IMR-90 (cell line): ENCODE results near the gene LCNL1. TPM values are rescaled to one million over a fixed set of nuclear protein-coding genes. Genes with fewer than 3 reads are reported as not detected.

Experiments used
- ATAC-seq: fragments of 200-7000 bp; cut with Tn5 transposase; 2 replicates; pipeline ENCODE4 v1.9.1; 2020; ENCODE audit warnings: low read depth, mild to moderate bottlenecking, moderate library complexity
- BruUV-seq: library from RNA; stranded (reverse); fragments of 400-500 nt; replicated peaks from 2 replicates; lab custom pipeline; 2021; lab: Mats Ljungman, UMichigan
- CTCF ChIA-PET: fragments of 300-600 bp; formaldehyde crosslinking; extraction: SDS; loops from one replicate; lab custom pipeline; 2021; ENCODE audit warnings: antibody characterized with exemption; lab: Yijun Ruan, JAX
- POLR2A ChIA-PET: fragments of 300-600 bp; sonication (Branson Sonifier 250); formaldehyde crosslinking; loops from one replicate; lab custom pipeline; 2022; ENCODE audit warnings: antibody characterized with exemption; ENCODE audit not compliant: unreplicated experiment; lab: Charles Lee
- DNase-seq: peaks from one replicate; pipeline ENCODE4 v3.0.0; 2013
- H2AFZ ChIP-seq: replicated peaks from 2 replicates; pipeline ENCODE3; 2013; ENCODE audit warnings: low read length, mild to moderate bottlenecking; ENCODE audit not compliant: poor library complexity
- H2AK5ac ChIP-seq: 2 replicates; pipeline ENCODE4 v1.6.1; 2013; ENCODE audit warnings: low read depth, low read length, inconsistent platforms
- H2AK9ac ChIP-seq: replicated peaks from 2 replicates; pipeline ENCODE3; 2013; ENCODE audit warnings: mild to moderate bottlenecking, low read depth, low read length, moderate library complexity; ENCODE audit not compliant: poor library complexity
- H2BK120ac ChIP-seq: 2 replicates; pipeline ENCODE4 v1.6.1; 2013; ENCODE audit warnings: low read depth, low read length, inconsistent platforms
- H2BK15ac ChIP-seq: 3 replicates; pipeline ENCODE4 v1.6.1; 2013; ENCODE audit warnings: low read depth, low read length, inconsistent platforms
- H2BK20ac ChIP-seq: 2 replicates; pipeline ENCODE4 v1.6.1; 2013; ENCODE audit warnings: low read depth, mild to moderate bottlenecking, inconsistent platforms, low read length, moderate library complexity
- H2BK5ac ChIP-seq: 2 replicates; pipeline ENCODE4 v1.6.1; 2013; ENCODE audit warnings: mild to moderate bottlenecking, low read depth, low read length, inconsistent platforms; ENCODE audit not compliant: poor library complexity, severe bottlenecking
- H3K14ac ChIP-seq: replicated peaks from 2 replicates; pipeline ENCODE4 v1.6.1; 2013; ENCODE audit warnings: low read depth, low read length, inconsistent platforms
- H3K18ac ChIP-seq: 2 replicates; pipeline ENCODE4 v1.6.1; 2013; ENCODE audit warnings: low read depth, low read length, control low read depth
- H3K23ac ChIP-seq: 2 replicates; pipeline ENCODE4 v1.6.1; 2013; ENCODE audit warnings: low read depth, low read length, inconsistent platforms
- H3K27ac ChIP-seq: 2 replicates; pipeline ENCODE4 v1.5.1; 2013; ENCODE audit warnings: mild to moderate bottlenecking, control low read depth, low read length; ENCODE audit not compliant: insufficient read depth
- H3K27me3 ChIP-seq: 2 replicates; pipeline ENCODE4 v1.6.1; 2013; ENCODE audit warnings: low read length; ENCODE audit not compliant: control insufficient read depth, insufficient read depth
- H3K36me3 ChIP-seq: 2 replicates; pipeline ENCODE4 v1.6.1; 2013; ENCODE audit warnings: low read length, mixed read lengths; ENCODE audit not compliant: control insufficient read depth, insufficient read depth
- H3K4ac ChIP-seq: 2 replicates; pipeline ENCODE4 v1.6.1; 2013; ENCODE audit warnings: low read depth, low read length, inconsistent platforms
- H3K4me1 ChIP-seq: 2 replicates; pipeline ENCODE4 v1.6.1; 2013; ENCODE audit warnings: low read length, mixed read lengths; ENCODE audit not compliant: control insufficient read depth, insufficient read depth
- H3K4me2 ChIP-seq: 2 replicates; pipeline ENCODE4 v1.6.1; 2013; ENCODE audit warnings: low read depth, mild to moderate bottlenecking, control low read depth, low read length, moderate library complexity
- H3K4me3 ChIP-seq: 2 replicates; pipeline ENCODE4 v1.5.1; 2013; ENCODE audit warnings: low read depth, mild to moderate bottlenecking, control low read depth, low read length, moderate library complexity; ENCODE audit not compliant: insufficient read depth
- H3K56ac ChIP-seq: 2 replicates; pipeline ENCODE4 v1.6.1; 2013; ENCODE audit warnings: low read length, inconsistent platforms; ENCODE audit not compliant: insufficient read depth; ENCODE audit errors: extremely low read depth
- H3K79me1 ChIP-seq, 2 experiments: 2 replicates each; pipeline ENCODE4 v1.6.1; 2013; ENCODE audit warnings: low read length in 2 of 2, inconsistent platforms in 1 of 2, low read depth in 1 of 2
- H3K9ac ChIP-seq: 2 replicates; pipeline ENCODE4 v1.6.1; 2013; ENCODE audit warnings: low read depth, low read length, control low read depth
- H3K9me1 ChIP-seq: 2 replicates; pipeline ENCODE4 v1.6.1; 2013; ENCODE audit warnings: low read length, inconsistent platforms; ENCODE audit not compliant: insufficient read depth
- H3K9me3 ChIP-seq: 2 replicates; pipeline ENCODE4 v1.6.1; 2013; ENCODE audit warnings: low read length; ENCODE audit not compliant: control insufficient read depth, insufficient read depth
- H4K20me1 ChIP-seq: 2 replicates; pipeline ENCODE4 v1.6.1; 2013; ENCODE audit warnings: low read length, inconsistent platforms; ENCODE audit not compliant: insufficient read depth
- H4K5ac ChIP-seq: 2 replicates; pipeline ENCODE4 v1.6.1; 2013; ENCODE audit warnings: mild to moderate bottlenecking, low read depth, low read length, control low read depth
- H4K8ac ChIP-seq, 2 experiments: 2 replicates each; pipeline ENCODE4 v1.6.1; 2013; ENCODE audit warnings: low read depth in 2 of 2, low read length in 2 of 2, control low read depth in 1 of 2, inconsistent platforms in 1 of 2
- H4K91ac ChIP-seq: 2 replicates; pipeline ENCODE4 v1.6.1; 2013; ENCODE audit warnings: low read depth, low read length, inconsistent platforms; ENCODE audit not compliant: insufficient read depth
- BHLHE40 ChIP-seq: fragments of 150-350 bp; IDR thresholded peaks from 2 replicates; pipeline ENCODE4 v1.6.1; 2016; ENCODE audit warnings: mild to moderate bottlenecking, low read depth, low read length
- CEBPB ChIP-seq: IDR thresholded peaks from 2 replicates; pipeline ENCODE4 v1.6.1; 2012; ENCODE audit warnings: low read depth, low read length, improper control_type of control experiment
- CHD1 ChIP-seq: IDR thresholded peaks from 2 replicates; pipeline ENCODE4 v1.6.1; 2012; ENCODE audit warnings: low read depth, low read length, improper control_type of control experiment
- FOS ChIP-seq: fragments of 150-350 bp; IDR thresholded peaks from 2 replicates; pipeline ENCODE4 v1.6.1; 2016; ENCODE audit warnings: low read depth, low read length
- MAFK ChIP-seq: IDR thresholded peaks from 2 replicates; pipeline ENCODE4 v1.6.1; 2012; ENCODE audit warnings: low read depth, low read length, improper control_type of control experiment
- MAZ ChIP-seq: IDR thresholded peaks from 2 replicates; pipeline ENCODE4 v1.6.1; 2012; ENCODE audit warnings: low read depth, mild to moderate bottlenecking, low read length, improper control_type of control experiment, moderate library complexity, borderline replicate concordance
- NFE2L2 ChIP-seq: fragments of 150-350 bp; IDR thresholded peaks from 2 replicates; pipeline ENCODE4 v1.6.1; 2016; ENCODE audit warnings: low read depth, mild to moderate bottlenecking, low read length
- RAD21 ChIP-seq: IDR thresholded peaks from 2 replicates; pipeline ENCODE4 v1.6.1; 2012; ENCODE audit warnings: low read length, improper control_type of control experiment
- RCOR1 ChIP-seq: IDR thresholded peaks from 2 replicates; pipeline ENCODE4 v1.6.1; 2012; ENCODE audit warnings: mild to moderate bottlenecking, low read length, improper control_type of control experiment; ENCODE audit not compliant: insufficient replicate concordance
- USF2 ChIP-seq: fragments of 150-350 bp; IDR thresholded peaks from 2 replicates; pipeline ENCODE4 v1.6.1; 2017; ENCODE audit warnings: mild to moderate bottlenecking, antibody characterized with exemption, low read length, low read depth
- WGBS, 2 experiments: methylation state at CpG; one replicate each; pipeline versions ENCODE4 v1.1.5 to v1.1.7; 2013; ENCODE audit warnings: missing lambda C conversion rate in 2 of 2; ENCODE audit not compliant: insufficient read length in 1 of 2; ENCODE audit errors: extremely low coverage in 2 of 2; 5-methylcytosine and 5-hydroxymethylcytosine counted together
- dilution Hi-C: fragments of 300-500 bp; cut with HindIII; formaldehyde crosslinking; loops from one replicate; pipeline ENCODE4 v1.14.3; 2018; ENCODE audit warnings: low sequenced_read_pairs; ENCODE audit not compliant: unreplicated experiment
- in situ Hi-C: fragments of 300-500 bp; cut with MboI; formaldehyde crosslinking; loops from 3 replicates; pipeline ENCODE4 v1.14.3; 2019; ENCODE audit warnings: low sequenced_read_pairs, inconsistent platforms, mixed read lengths
- intact Hi-C: fragments of 100-400 bp; cut with micrococcal nuclease; formaldehyde crosslinking; loops from 2 replicates; pipeline ENCODE4 v1.10.0; 2022
- polyA plus RNA-seq, 3 experiments: library from polyadenylated mRNA; depleted of rRNA; stranded (reverse); fragments of >200 nt; gene quantifications; 2 replicates each; pipeline ENCODE4 v1.2.3, GENCODE V29; 2012; ENCODE audit warnings: low replicate concordance in 1 of 3
- total RNA-seq: library from RNA; depleted of rRNA; stranded (reverse); fragments of >200 nt; gene quantifications from 2 replicates; pipeline ENCODE4 v1.2.3, GENCODE V29; 2012
- TF ChIP-seq, protein P1 (sequence below): conservative IDR thresholded peaks from 2 replicates; pipeline ENCODE4 v1.5.1; 2012; ENCODE audit warnings: mild to moderate bottlenecking, low read depth, low read length, improper control_type of control experiment

LCNL1 gene
- total and polyA plus RNA-seq, 2 of the 4 experiments (the other 2 are of a cell fraction), result 0.15 TPM; not detected in 1

GRCh38 chr9:137031904-137032640 is 49.3 kb downstream of the LCNL1 start, which contains the start of gene FUT7:
Gene FUT7 (minus strand): TSS chr9:137032088. CDS start chr9:137031991, 97 bp downstream.
- H4K5ac ChIP-seq, result no peak within 1 kb of the TSS
- no peak within 1 kb of the TSS for H2AK5ac ChIP-seq
- H3K56ac ChIP-seq, result no peak within 1 kb of the TSS
- no peak within 1 kb of the TSS for H4K8ac ChIP-seq
- no peak within 1 kb of the TSS for H3K4me2 ChIP-seq
- H2BK20ac ChIP-seq, result no peak within 1 kb of the TSS
- in situ Hi-C loops (loop anchor here (10.0 kb wide), 1 partner anchor 247 kb away; no protein-coding TSS in a partner anchor), intact Hi-C loops (no loop called here), dilution Hi-C loops (no loop called here)
- ATAC-seq, result no peak
- no peak within 1 kb of the TSS for H3K14ac ChIP-seq
- H3K9ac ChIP-seq, result no peak within 1 kb of the TSS
- H3K18ac ChIP-seq, result no peak within 1 kb of the TSS
- H3K27ac ChIP-seq, result no peak within 1 kb of the TSS
- no peaks in the 10 kb centered on the region for H3K9me3 ChIP-seq
- no peak for DNase-seq
- no TSS peak for BruUV-seq
- 36% methylated on average over 5 of the region's 16 CpGs; no CpG with 5 or more reads in 1 of the 2 experiments for WGBS, 2 experiments
- H3K23ac ChIP-seq, result no peak within 1 kb of the TSS
- TF ChIP-seq FOS (no peak), BHLHE40 (no peak), USF2 (no peak), RAD21 (no peak), NFE2L2 (no peak), MAZ (no peak), MAFK (no peak), CEBPB (no peak), CHD1 (no peak), RCOR1 (no peak)
- TF ChIP-seq, protein P1, sequence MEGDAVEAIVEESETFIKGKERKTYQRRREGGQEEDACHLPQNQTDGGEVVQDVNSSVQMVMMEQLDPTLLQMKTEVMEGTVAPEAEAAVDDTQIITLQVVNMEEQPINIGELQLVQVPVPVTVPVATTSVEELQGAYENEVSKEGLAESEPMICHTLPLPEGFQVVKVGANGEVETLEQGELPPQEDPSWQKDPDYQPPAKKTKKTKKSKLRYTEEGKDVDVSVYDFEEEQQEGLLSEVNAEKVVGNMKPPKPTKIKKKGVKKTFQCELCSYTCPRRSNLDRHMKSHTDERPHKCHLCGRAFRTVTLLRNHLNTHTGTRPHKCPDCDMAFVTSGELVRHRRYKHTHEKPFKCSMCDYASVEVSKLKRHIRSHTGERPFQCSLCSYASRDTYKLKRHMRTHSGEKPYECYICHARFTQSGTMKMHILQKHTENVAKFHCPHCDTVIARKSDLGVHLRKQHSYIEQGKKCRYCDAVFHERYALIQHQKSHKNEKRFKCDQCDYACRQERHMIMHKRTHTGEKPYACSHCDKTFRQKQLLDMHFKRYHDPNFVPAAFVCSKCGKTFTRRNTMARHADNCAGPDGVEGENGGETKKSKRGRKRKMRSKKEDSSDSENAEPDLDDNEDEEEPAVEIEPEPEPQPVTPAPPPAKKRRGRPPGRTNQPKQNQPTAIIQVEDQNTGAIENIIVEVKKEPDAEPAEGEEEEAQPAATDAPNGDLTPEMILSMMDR, result no peak
- H3K4me1 ChIP-seq, result peaks cover 5% of the 10 kb centered on the region
- peaks cover 0 to 6% of the 10 kb centered on the region in 2 experiments; a peak in 1 of 4 replicates for H3K79me1 ChIP-seq
- H2BK5ac ChIP-seq, result no peak within 1 kb of the TSS
- H3K4me3 ChIP-seq, result no peak within 1 kb of the TSS
- no peak within 1 kb of the TSS for H2BK120ac ChIP-seq
- H4K20me1 ChIP-seq, result no peaks in the 10 kb centered on the region; the same call in 1 of the 2 replicates
- H3K36me3 ChIP-seq, result no peaks in the 10 kb centered on the region
- no peak within 1 kb of the TSS for H3K4ac ChIP-seq
- ChIA-PET POLR2A (no interaction called here), CTCF (no interaction called here)
- H2AK9ac ChIP-seq, result no peak within 1 kb of the TSS
- H4K91ac ChIP-seq, result no peak within 1 kb of the TSS
- no peak within 1 kb of the TSS for H2BK15ac ChIP-seq
- no peak within 1 kb of the TSS for H2AFZ ChIP-seq
- H3K9me1 ChIP-seq, result no peaks in the 10 kb centered on the region
- H3K27me3 ChIP-seq, result peaks cover 2% of the 10 kb centered on the region; the same call in 1 of the 2 replicates
